ENCODE results near the gene TSPAN5. TPM values are rescaled to one million over a fixed set of nuclear protein-coding genes. Genes with fewer than 3 reads are reported as not detected.

The TSPAN5 gene
- total and polyA plus RNA-seq, 9 of the 15 experiments (the other 6 are each of a cell fraction or from before 2014, with no cell fraction given): 0.58 to 6.6 (median 0.73) TPM

DNA sequence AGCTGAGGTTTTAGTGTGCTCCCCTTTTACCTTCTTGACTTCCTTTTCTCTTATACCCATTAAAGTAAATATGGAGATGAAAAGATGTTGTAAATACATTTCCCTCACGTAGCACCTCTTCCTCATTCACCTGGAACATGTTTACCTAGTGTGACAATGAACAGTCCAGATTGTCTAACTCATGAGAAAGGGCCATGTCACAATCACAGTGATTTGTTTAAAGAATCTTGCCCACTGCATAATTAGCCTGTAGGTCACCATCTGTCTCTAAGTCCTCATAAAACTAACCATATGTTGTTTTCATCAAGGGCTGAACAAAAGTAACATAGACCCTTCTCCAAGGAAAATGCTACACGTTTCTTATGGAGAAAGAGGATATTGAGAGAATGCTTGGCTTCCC lies 85.7 kb downstream of the TSPAN5 start (continued):
- TF ChIP-seq, protein P1, sequence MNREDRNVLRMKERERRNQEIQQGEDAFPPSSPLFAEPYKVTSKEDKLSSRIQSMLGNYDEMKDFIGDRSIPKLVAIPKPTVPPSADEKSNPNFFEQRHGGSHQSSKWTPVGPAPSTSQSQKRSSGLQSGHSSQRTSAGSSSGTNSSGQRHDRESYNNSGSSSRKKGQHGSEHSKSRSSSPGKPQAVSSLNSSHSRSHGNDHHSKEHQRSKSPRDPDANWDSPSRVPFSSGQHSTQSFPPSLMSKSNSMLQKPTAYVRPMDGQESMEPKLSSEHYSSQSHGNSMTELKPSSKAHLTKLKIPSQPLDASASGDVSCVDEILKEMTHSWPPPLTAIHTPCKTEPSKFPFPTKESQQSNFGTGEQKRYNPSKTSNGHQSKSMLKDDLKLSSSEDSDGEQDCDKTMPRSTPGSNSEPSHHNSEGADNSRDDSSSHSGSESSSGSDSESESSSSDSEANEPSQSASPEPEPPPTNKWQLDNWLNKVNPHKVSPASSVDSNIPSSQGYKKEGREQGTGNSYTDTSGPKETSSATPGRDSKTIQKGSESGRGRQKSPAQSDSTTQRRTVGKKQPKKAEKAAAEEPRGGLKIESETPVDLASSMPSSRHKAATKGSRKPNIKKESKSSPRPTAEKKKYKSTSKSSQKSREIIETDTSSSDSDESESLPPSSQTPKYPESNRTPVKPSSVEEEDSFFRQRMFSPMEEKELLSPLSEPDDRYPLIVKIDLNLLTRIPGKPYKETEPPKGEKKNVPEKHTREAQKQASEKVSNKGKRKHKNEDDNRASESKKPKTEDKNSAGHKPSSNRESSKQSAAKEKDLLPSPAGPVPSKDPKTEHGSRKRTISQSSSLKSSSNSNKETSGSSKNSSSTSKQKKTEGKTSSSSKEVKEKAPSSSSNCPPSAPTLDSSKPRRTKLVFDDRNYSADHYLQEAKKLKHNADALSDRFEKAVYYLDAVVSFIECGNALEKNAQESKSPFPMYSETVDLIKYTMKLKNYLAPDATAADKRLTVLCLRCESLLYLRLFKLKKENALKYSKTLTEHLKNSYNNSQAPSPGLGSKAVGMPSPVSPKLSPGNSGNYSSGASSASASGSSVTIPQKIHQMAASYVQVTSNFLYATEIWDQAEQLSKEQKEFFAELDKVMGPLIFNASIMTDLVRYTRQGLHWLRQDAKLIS (CRISPR knock-in tag; IDR thresholded peaks at IDR 0.05): no peak
- TF ChIP-seq EGR1 (conservative IDR thresholded peaks at IDR 0.05): no peak
- TF ChIP-seq DMBX1 (CRISPR knock-in tag; IDR thresholded peaks at IDR 0.05; ENCODE audit: borderline replicate concordance): no peak

DNA sequence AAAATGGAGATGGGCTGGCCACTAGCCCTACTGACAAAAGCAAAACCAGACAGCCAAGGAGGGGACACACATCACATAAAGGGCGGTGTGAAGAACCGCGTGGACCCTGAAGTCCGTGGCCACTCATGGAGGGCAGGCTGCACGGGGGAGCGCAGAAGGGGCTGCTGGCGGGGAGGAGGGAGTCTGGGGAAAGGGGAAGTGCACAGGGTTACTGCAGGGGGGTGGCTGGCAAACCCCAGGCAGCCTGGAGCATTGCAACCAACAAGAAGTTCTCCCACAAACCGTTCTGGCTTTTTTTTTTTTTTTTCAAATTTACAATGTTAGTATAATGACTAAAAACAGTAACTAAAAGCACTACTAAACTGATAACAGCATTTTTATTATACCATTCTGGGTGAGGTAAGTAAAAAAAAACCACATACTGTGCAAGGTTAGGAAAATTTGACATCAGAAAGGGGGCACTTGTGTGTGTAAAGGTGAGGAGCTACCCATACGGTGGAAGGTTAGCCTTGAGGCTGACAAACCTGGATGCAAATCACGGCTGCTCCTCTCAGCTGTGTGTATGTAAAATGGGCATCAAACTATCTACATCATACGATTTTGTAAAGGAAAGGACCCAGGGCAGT lies 87.1 kb downstream of the TSPAN5 start:
- DNase-seq (ENCODE audit: extremely low read depth in 1 of 4, low spot score in 3 of 4) (no peak), FAIRE-seq (no peak), ATAC-seq (no peak)
- ChIA-PET CTCF (ENCODE audit: low intra/inter-chr PET ratio) (no interaction called here), POLR2A (no interaction called here)
- TF ChIP-seq SP1 (CRISPR knock-in tag; IDR thresholded peaks at IDR 0.05) (no peak), NR2C1 (IDR thresholded peaks at IDR 0.05) (no peak), NR2C1 (tag; IDR thresholded peaks at IDR 0.05) (0 out of 2 replicates have a peak, but pooled peaks have one; percentile 20), SPI1 (IDR thresholded peaks at IDR 0.05; ENCODE audit: borderline replicate concordance, low read depth, low read length) (peak; percentile 75)
- TF ChIP-seq, protein P2, sequence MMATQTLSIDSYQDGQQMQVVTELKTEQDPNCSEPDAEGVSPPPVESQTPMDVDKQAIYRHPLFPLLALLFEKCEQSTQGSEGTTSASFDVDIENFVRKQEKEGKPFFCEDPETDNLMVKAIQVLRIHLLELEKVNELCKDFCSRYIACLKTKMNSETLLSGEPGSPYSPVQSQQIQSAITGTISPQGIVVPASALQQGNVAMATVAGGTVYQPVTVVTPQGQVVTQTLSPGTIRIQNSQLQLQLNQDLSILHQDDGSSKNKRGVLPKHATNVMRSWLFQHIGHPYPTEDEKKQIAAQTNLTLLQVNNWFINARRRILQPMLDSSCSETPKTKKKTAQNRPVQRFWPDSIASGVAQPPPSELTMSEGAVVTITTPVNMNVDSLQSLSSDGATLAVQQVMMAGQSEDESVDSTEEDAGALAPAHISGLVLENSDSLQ (IDR thresholded peaks at IDR 0.05): no peak
- no peaks in the 10 kb centered on the region for H3K79me2 ChIP-seq (ENCODE audit: control insufficient read depth, insufficient read depth, low read length)
- H4K20me1 ChIP-seq (replicated peaks; ENCODE audit: control insufficient read depth, insufficient read depth, low read length): no peaks in the 10 kb centered on the region
- H3K9me1 ChIP-seq (ENCODE audit: control insufficient read depth, insufficient read depth, low read length): no peaks in the 10 kb centered on the region
- H2AFZ ChIP-seq (ENCODE audit: low read depth, low read length): no peak overlapping the region
- H3K27me3 ChIP-seq (ENCODE audit: control insufficient read depth in 2 of 2, insufficient read depth in 2 of 2, low read length in 2 of 2): peaks cover 0 to 8% of the 10 kb centered on the region in 2 experiments; a peak in 2 of 5 replicates
- intact Hi-C loops (cut with micrococcal nuclease) (no loop called here), in situ Hi-C loops (cut with MboI) (no loop called here)
- H3K4me2 ChIP-seq (ENCODE audit: insufficient read depth, low read length): no peak overlapping the region
- no peak overlapping the region for H3K4me3 ChIP-seq
- no peak overlapping the region for H3K9ac ChIP-seq (ENCODE audit: insufficient read depth in 1 of 2, low read depth in 2 of 2, low read length in 2 of 2)
- no peaks in the 10 kb centered on the region for H3K36me3 ChIP-seq (ENCODE audit: control insufficient read depth, insufficient read depth, low read length)
- no peaks in the 10 kb centered on the region for H3K4me1 ChIP-seq (replicated peaks in 1 of 2; ENCODE audit: control insufficient read depth in 2 of 2, insufficient read depth in 2 of 2, low read length in 2 of 2)
- no TSS peak for BruUV-seq (replicated peaks)
- WGBS (ENCODE audit: insufficient coverage, low coverage, missing lambda C conversion rate): 21% methylated on average over 11 of the region's 11 CpGs
- H3K27ac ChIP-seq (ENCODE audit: extremely low read depth, low read depth, low read length): no peak overlapping the region
- H3K9me3 ChIP-seq (replicated peaks; ENCODE audit: control insufficient read depth, insufficient read depth, low read depth, low read length): no peaks in the 10 kb centered on the region

Data from K562 (cell line).